GM12801 (cell line): ENCODE results near the gene C2orf81.

Experiments
- CTCF ChIP-seq: IDR thresholded peaks from one replicate; pipeline ENCODE4 v1.5.1; 2011; ENCODE audit warnings: control low read depth; ENCODE audit not compliant: insufficient read length; ENCODE audit errors: extremely low read depth

Gene C2orf81

GRCh38 chr2:74426181-74426758 lies 4.9 kb upstream of the C2orf81 start:
- TF ChIP-seq CTCF = no peak

- no peak for TF ChIP-seq CTCF
Observed at GRCh38 chr2:74425523-74425922, 4.1 kb upstream of the C2orf81 start.

GRCh38 chr2:74424995-74425406 lies 3.6 kb upstream of the C2orf81 start:
- TF ChIP-seq CTCF = no peak

GRCh38 chr2:74424139-74424992 lies 2.9 kb upstream of the C2orf81 start:
- TF ChIP-seq CTCF = no peak

GRCh38 chr2:74423231-74424095 lies 2.0 kb upstream of the C2orf81 start:
- TF ChIP-seq CTCF = no peak

GRCh38 chr2:74420006-74420405 lies 1.4 kb downstream of the C2orf81 start:
- no peak for TF ChIP-seq CTCF

GRCh38 chr2:74419345-74419744 lies 2.1 kb downstream of the C2orf81 start:
- no peak for TF ChIP-seq CTCF
